Esophagus squamous epithelium (tissue), 4 donors: ENCODE data around the gene IER3IP1.

Experiments used
- CTCF ChIP-seq, 6 experiments: fragments of 450-650 bp in 4 of 6; fragments of 200-600 bp in 2 of 6; sonication (generic) in 2 of 6; IDR thresholded peaks; one replicate each; pipeline ENCODE4 v1.5.1; 2016 to 2019; ENCODE audit warnings: antibody characterized with exemption in 6 of 6, mild to moderate bottlenecking in 4 of 6, moderate library complexity in 4 of 6
- POLR2A ChIP-seq, 4 donors: fragments of 450-650 bp; IDR thresholded peaks; one replicate each; pipeline ENCODE4 v1.6.1; 2017; ENCODE audit warnings: antibody characterized with exemption in 4 of 4, mild to moderate bottlenecking in 4 of 4, moderate library complexity in 3 of 4

- TF ChIP-seq POLR2A (IDR thresholded peaks at IDR 0.05): no peak
- TF ChIP-seq CTCF (IDR thresholded peaks at IDR 0.05): no peak
These were observed 774 bp downstream of the IER3IP1 start for GRCh38 chr18:47175283-47175897.
